GM12878 (cell line): ENCODE results near the gene COL17A1. TPM values are rescaled to one million over a fixed set of nuclear protein-coding genes. Genes with fewer than 3 reads are reported as not detected.
A peak's percentile ranks its signal among the peaks of the same experiment; 100 is the strongest.

Experiments used
- ATAC-seq: fragments of 200-7000 bp; cut with Tn5 transposase; 3 replicates; pipeline ENCODE4 v1.9.1; 2020; ENCODE audit warnings: mild to moderate bottlenecking, moderate library complexity
- BruUV-seq: library from RNA; stranded (reverse); fragments of 400-500 nt; replicated peaks from 2 replicates; lab custom pipeline; 2021; lab: Mats Ljungman, UMichigan
- CTCF ChIA-PET: fragments of 300-600 bp; sonication (Branson Sonifier 250); formaldehyde crosslinking; extraction: SDS; loops from one replicate; lab custom pipeline; 2021; ENCODE audit warnings: inconsistent platforms; lab: Yijun Ruan, JAX
- POLR2A ChIA-PET: fragments of 350-600 bp; formaldehyde crosslinking; extraction: SDS; loops from one replicate; lab custom pipeline; 2021; ENCODE audit warnings: inconsistent platforms; lab: Charles Lee
- RAD21 ChIA-PET: fragments of 300-600 bp; sonication (Branson Sonifier 250); formaldehyde crosslinking; loops from one replicate; lab custom pipeline; 2023; ENCODE audit warnings: antibody characterized with exemption; ENCODE audit not compliant: unreplicated experiment; lab: Charles Lee
- SMC1A ChIA-PET: fragments of 300-600 bp; sonication (Branson Sonifier 250); formaldehyde crosslinking; loops from one replicate; lab custom pipeline; 2023; ENCODE audit not compliant: unreplicated experiment, uncharacterized antibody; lab: Charles Lee
- DNase-seq: peaks from one replicate; pipeline ENCODE4 v3.0.0-alpha.2; 2011; ENCODE audit warnings: low read depth, low spot score
- FAIRE-seq: peaks from 3 replicates; lab custom pipeline; 2011; peaks lifted over from hg19 to GRCh38; lab: Jason Lieb, UNC
- H2AFZ ChIP-seq: 2 replicates; pipeline ENCODE4 v1.6.0; 2011; ENCODE audit warnings: low read depth, low read length, control low read depth; ENCODE audit not compliant: control insufficient read depth
- H3K27ac ChIP-seq: 2 replicates; pipeline ENCODE4 v1.5.1; 2011; ENCODE audit warnings: control low read depth; ENCODE audit not compliant: control insufficient read depth, insufficient read depth
- H3K27me3 ChIP-seq, 2 experiments: replicated peaks in 1 of 2; 2 replicates each; pipeline versions ENCODE4 v1.6.0 to v1.6.1; 2011; ENCODE audit warnings: low read length in 1 of 2; ENCODE audit not compliant: control insufficient read depth in 2 of 2, insufficient read depth in 2 of 2
- H3K36me3 ChIP-seq, 2 experiments: 2 replicates each; pipeline ENCODE4 v1.5.1; 2011; ENCODE audit warnings: low read length in 1 of 2; ENCODE audit not compliant: control insufficient read depth in 2 of 2, insufficient read depth in 2 of 2
- H3K4me1 ChIP-seq: 2 replicates; pipeline ENCODE4 v1.6.1; 2011; ENCODE audit warnings: mild to moderate bottlenecking, low read length, moderate library complexity, mixed read lengths; ENCODE audit not compliant: control insufficient read depth, insufficient read depth
- H3K4me2 ChIP-seq: 2 replicates; pipeline ENCODE4 v1.6.0; 2011; ENCODE audit warnings: control low read depth; ENCODE audit not compliant: control insufficient read depth, insufficient read depth
- H3K4me3 ChIP-seq: fragments of 200-600 bp; sonication (generic); 2 replicates; pipeline ENCODE4 v1.5.1; 2016
- H3K79me2 ChIP-seq: 2 replicates; pipeline ENCODE4 v1.6.0; 2011; ENCODE audit warnings: low read length; ENCODE audit not compliant: control insufficient read depth, insufficient read depth
- H3K9ac ChIP-seq: 2 replicates; pipeline ENCODE4 v1.8.0; 2011; ENCODE audit warnings: low read length, control low read depth, mixed read lengths; ENCODE audit not compliant: control insufficient read depth, insufficient read depth
- H3K9me3 ChIP-seq: replicated peaks from 3 replicates; pipeline ENCODE4 v1.5.1; 2011; ENCODE audit warnings: mild to moderate bottlenecking, low read length; ENCODE audit not compliant: control insufficient read depth, insufficient read depth
- H4K20me1 ChIP-seq: 2 replicates; pipeline ENCODE4 v1.6.0; 2011; ENCODE audit not compliant: control insufficient read depth, insufficient read depth
- ASH2L ChIP-seq: fragments of 300-600, 200-600 bp; sonication (generic); IDR thresholded peaks from 2 replicates; pipeline ENCODE4 v1.6.1; 2017; ENCODE audit warnings: low read depth, mild to moderate bottlenecking, borderline replicate concordance
- ATF2 ChIP-seq: IDR thresholded peaks from 2 replicates; pipeline ENCODE4 v1.6.1; 2012; ENCODE audit warnings: low read length, inconsistent platforms
- ATF7 ChIP-seq: fragments of 450-650 bp; IDR thresholded peaks from 2 replicates; pipeline ENCODE4 v1.6.1; 2016; ENCODE audit warnings: low read depth, mild to moderate bottlenecking
- E2F4 ChIP-seq: IDR thresholded peaks from 2 replicates; pipeline ENCODE4 v1.6.1; 2012; ENCODE audit warnings: low read depth, low read length, improper control_type of control experiment
- EGR1 ChIP-seq, 2 experiments: IDR thresholded peaks; 1 replicate in 1 of 2; 2 replicates in 1 of 2; pipeline ENCODE4 v1.6.1; 2011 to 2012; ENCODE audit warnings: low read depth in 2 of 2, low read length in 2 of 2, borderline replicate concordance in 1 of 2, mild to moderate bottlenecking in 1 of 2, moderate library complexity in 1 of 2
- ESRRA ChIP-seq: IDR thresholded peaks from 2 replicates; pipeline ENCODE4 v1.6.1; 2012; ENCODE audit warnings: mild to moderate bottlenecking, low read length, improper control_type of control experiment
- FOXM1 ChIP-seq: IDR thresholded peaks from 2 replicates; pipeline ENCODE4 v1.6.1; 2012; ENCODE audit warnings: low read depth, mild to moderate bottlenecking, inconsistent platforms, low read length, moderate library complexity
- HCFC1 ChIP-seq: fragments of 150-350 bp; IDR thresholded peaks from 2 replicates; pipeline ENCODE4 v1.6.1; 2014; ENCODE audit warnings: low read length
- HDAC6 ChIP-seq: fragments of 200-600 bp; sonication (generic); IDR thresholded peaks from one replicate; pipeline ENCODE4 v1.8.0; 2017; ENCODE audit warnings: antibody characterized with exemption; ENCODE audit not compliant: unreplicated experiment
- HDGF ChIP-seq: fragments of 450-650 bp; IDR thresholded peaks from 2 replicates; pipeline ENCODE4 v1.6.1; 2016; ENCODE audit warnings: antibody characterized with exemption
- JUND ChIP-seq: IDR thresholded peaks from 2 replicates; pipeline ENCODE4 v1.6.1; 2012; ENCODE audit warnings: low read depth, mild to moderate bottlenecking, low read length, improper control_type of control experiment, moderate library complexity
- NFYB ChIP-seq: IDR thresholded peaks from 2 replicates; pipeline ENCODE4 v1.6.1; 2011; ENCODE audit warnings: low read depth, mild to moderate bottlenecking, low read length, improper control_type of control experiment, moderate library complexity; ENCODE audit not compliant: insufficient read depth
- NR2C2 ChIP-seq: IDR thresholded peaks from 2 replicates; pipeline ENCODE4 v1.6.1; 2011; ENCODE audit warnings: borderline replicate concordance, low read depth; ENCODE audit not compliant: control insufficient read depth, insufficient read length
- POLR2AphosphoS2 ChIP-seq: IDR thresholded peaks from 2 replicates; pipeline ENCODE4 v1.6.1; 2011; ENCODE audit warnings: low read depth, mild to moderate bottlenecking, low read length, improper control_type of control experiment, moderate library complexity
- POLR2AphosphoS5 ChIP-seq: IDR thresholded peaks from 2 replicates; pipeline ENCODE4 v1.6.1; 2011; ENCODE audit warnings: mild to moderate bottlenecking, low read length, inconsistent platforms
- RAD21 ChIP-seq: IDR thresholded peaks from 2 replicates; pipeline ENCODE4 v1.6.1; 2011; ENCODE audit warnings: mild to moderate bottlenecking, low read depth, low read length, moderate library complexity; ENCODE audit not compliant: insufficient read depth
- RB1 ChIP-seq: fragments of 450-650 bp; formaldehyde crosslinking; IDR thresholded peaks from 2 replicates; pipeline ENCODE4 v1.6.1; 2017; ENCODE audit warnings: mild to moderate bottlenecking, borderline replicate concordance
- RFX5 ChIP-seq: IDR thresholded peaks from 2 replicates; pipeline ENCODE4 v1.6.1; 2011; ENCODE audit warnings: low read depth, low read length, improper control_type of control experiment
- RUNX3 ChIP-seq: IDR thresholded peaks from 2 replicates; pipeline ENCODE4 v1.6.1; 2012; ENCODE audit warnings: low read length, inconsistent platforms
- SMAD1 ChIP-seq: fragments of 450-650 bp; IDR thresholded peaks from 2 replicates; pipeline ENCODE4 v1.6.1; 2018; ENCODE audit warnings: mild to moderate bottlenecking, low read depth; ENCODE audit not compliant: partially characterized antibody
- TCF3 ChIP-seq: IDR thresholded peaks from 2 replicates; pipeline ENCODE4 v1.6.1; 2012; ENCODE audit warnings: low read depth, mild to moderate bottlenecking, low read length, borderline replicate concordance; ENCODE audit not compliant: insufficient read depth
- WGBS: methylation state at CpG from one replicate; pipeline ENCODE4 v1.1.6; 2016; ENCODE audit warnings: low lambda C conversion rate; ENCODE audit not compliant: insufficient replicate concordance, insufficient coverage; ENCODE audit errors: missing lambda C conversion rate; 5-methylcytosine and 5-hydroxymethylcytosine counted together
- in situ Hi-C: fragments of 300-500 bp; cut with MboI; formaldehyde crosslinking; loops from 9 replicates; pipeline ENCODE4 v1.14.3; 2018; ENCODE audit warnings: mixed read lengths
- intact Hi-C: fragments of 100-400 bp; cut with micrococcal nuclease; formaldehyde crosslinking; loops from one replicate; pipeline ENCODE4 v1.14.2; 2022; ENCODE audit not compliant: unreplicated experiment
- polyA plus RNA-seq, 11 experiments: library from polyadenylated mRNA; depleted of rRNA in 4 of 11; unstranded in 6 of 11; stranded (reverse) in 5 of 11; fragments of >200 nt; fragmentation: Nextera tagmentation in 4 of 11; fragmentation: Illumina TruSeq in 1 of 11; extraction: Ambion mirVana in 4 of 11; extraction: Trizol in 1 of 11; gene quantifications; 1 replicate in 1 of 11; 2 replicates in 10 of 11; pipeline versions ENCODE4 v1.2.1 to v1.2.3, GENCODE V29; 2011 to 2016; ENCODE audit warnings: inconsistent platforms in 2 of 11, missing spikeins in 2 of 11, low read depth in 1 of 11
- total RNA-seq, 4 experiments: library from RNA; depleted of rRNA in 3 of 4; stranded (reverse); fragments of >200 nt in 3 of 4; fragmentation: Illumina TruSeq in 1 of 4; extraction: Trizol in 1 of 4; gene quantifications; 2 replicates each; pipeline versions ENCODE4 v1.2.1 to v1.2.3, GENCODE V29; 2013 to 2021

COL17A1 gene
- total and polyA plus RNA-seq, 10 of the 15 experiments (the other 5 are each of a cell fraction or from before 2014, with no cell fraction given): 0.08 to 0.22 TPM; not detected in 8

DNA sequence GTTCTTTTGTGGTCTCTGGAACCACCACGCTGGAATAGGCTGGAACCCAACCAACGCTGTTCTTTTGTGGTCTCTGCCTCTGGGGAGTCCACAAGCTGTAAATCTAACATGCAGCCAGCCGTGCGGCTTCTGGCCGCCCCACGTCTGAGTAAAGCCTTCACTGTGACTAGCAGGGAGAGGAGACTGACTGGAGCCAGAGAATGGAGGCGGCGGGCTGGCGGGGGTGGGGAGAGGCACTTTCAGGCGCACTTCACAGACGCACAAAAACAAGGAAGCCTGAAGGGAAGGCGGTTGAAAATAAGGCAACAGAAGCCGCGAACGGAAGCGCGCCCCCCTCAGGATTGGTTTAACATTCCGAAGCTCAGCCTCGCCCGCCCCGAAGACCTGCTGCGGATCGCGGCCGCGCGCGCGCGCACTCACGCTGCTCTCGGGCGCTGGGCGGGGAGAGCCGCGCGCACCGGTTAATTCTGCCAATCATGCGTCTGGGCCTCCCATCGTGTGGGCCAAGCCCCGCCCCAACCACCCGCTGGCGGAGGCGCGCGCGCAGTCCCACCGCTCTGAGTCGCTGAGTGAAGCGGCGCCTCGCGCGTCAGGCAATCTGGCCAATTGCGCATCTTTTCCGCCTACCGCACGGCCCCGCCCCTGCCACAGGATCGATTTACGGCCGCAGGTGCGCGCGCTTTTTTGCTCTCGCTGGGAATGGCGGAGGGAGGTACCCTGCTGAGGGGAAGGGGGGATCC, 36.0 kb upstream of the COL17A1 start, which contains the start of gene SFR1:
SFR1 (plus strand) TSS at position 687 of the 740 bp plus-strand sequence; CDS start at position 700, 13 bp downstream.
- SMC1A ChIA-PET: interaction anchor here (0.6 to 6.3 kb wide), 41 partner anchors 9 to 425 kb away, joined by 3 to 58 read pairs (median 5); no protein-coding TSS in a partner anchor
- Histone ChIP-seq H3K36me3 (no peaks in the 10 kb centered on the region), H3K27ac (peak within 1 kb of the TSS; percentile 94), H3K4me2 (peak within 1 kb of the TSS; percentile 94), H3K9ac (peak within 1 kb of the TSS; percentile 99), H3K4me3 (peak within 1 kb of the TSS; percentile 98), H2AFZ (peak within 1 kb of the TSS; percentile 95), H3K27me3 (no peaks in the 10 kb centered on the region; a peak in 1 of 4 replicates), H4K20me1 (no peaks in the 10 kb centered on the region), H3K9me3 (no peaks in the 10 kb centered on the region), H3K4me1 (peaks cover 11% of the 10 kb centered on the region; the same call in 1 of the 2 replicates), H3K79me2 (peaks cover 8% of the 10 kb centered on the region; the same call in 1 of the 2 replicates)
- intact Hi-C loops: loop anchor here (1.0 to 10.0 kb wide), 7 partner anchors 139 to 427 kb away; partner anchors contain the start of genes CFAP58, GSTO2, SLK and STN1
- ATAC-seq (peak; percentile 93), FAIRE-seq (peak; percentile 99), DNase-seq (peak; percentile 93)
- RAD21 ChIA-PET: interaction anchor here (0.7 to 6.2 kb wide), 25 partner anchors 8 to 345 kb away, joined by 3 to 46 read pairs (median 5); no protein-coding TSS in a partner anchor
- CTCF ChIA-PET: interaction anchor here (0.7 to 9.4 kb wide), 33 partner anchors 9 to 669 kb away, joined by 3 to 151 read pairs (median 5); no protein-coding TSS in a partner anchor
- BruUV-seq: no TSS peak
- in situ Hi-C loops: loop anchor here (5.0 kb wide), 1 partner anchor 154 kb away; the partner anchor contains the start of gene SLK
- WGBS: under 1% methylated on average over 67 of the region's 67 CpGs
- POLR2A ChIA-PET: interaction anchor here (0.7 to 4.3 kb wide), 20 partner anchors 9 to 1408 kb away, joined by 3 to 36 read pairs (median 5); partner anchors contain the start of genes GSTO1, ITPRIP and SLK
- TF ChIP-seq HCFC1 (peak; percentile 15; the same call in 1 of the 2 replicates), RAD21 (0 out of 2 replicates have a peak, but pooled peaks have one; percentile 20), NFYB (peak; percentile 87), ESRRA (peak; percentile 8; the same call in 1 of the 2 replicates), FOXM1 (0 out of 2 replicates have a peak, but pooled peaks have one; percentile 13), RUNX3 (peak; percentile 68; the same call in 1 of the 2 replicates), SMAD1 (peak; percentile 73), POLR2AphosphoS5 (peak; percentile 91), HDGF (peak; percentile 94), ATF7 (no peak), TCF3 (0 out of 2 replicates have a peak, but pooled peaks have one; percentile 65), RB1 (peak; percentile 99), JUND (no peak), EGR1 (IDR thresholded peaks at IDR 0.05; ENCODE audit: borderline replicate concordance in 1 of 2, low read depth in 2 of 2, low read length in 2 of 2) (peak in 1 of 2 experiments; percentile 56; a peak in 1 of 3 replicates), ASH2L (peak; percentile 60; the same call in 1 of the 2 replicates), HDAC6 (no peak), RFX5 (0 out of 2 replicates have a peak, but pooled peaks have one; percentile 49), NR2C2 (no peak), POLR2AphosphoS2 (peak; percentile 86; the same call in 1 of the 2 replicates), E2F4 (peak; percentile 56; the same call in 1 of the 2 replicates), ATF2 (no peak)
